ENCODE measurements around the gene DACH1.

GRCh38 chr13:71603255-71603654 is 263.7 kb downstream of the DACH1 start:
- no peak for TF ChIP-seq CTCF (IDR thresholded peaks at IDR 0.05; ENCODE audit: low read depth, low read length)
- TF ChIP-seq EZH2phosphoT487 (IDR thresholded peaks at IDR 0.05; ENCODE audit: low read depth), result no peak
